Measurements from ENCODE around the gene DSCAML1.

DSCAML1 gene

GRCh38 chr11:117520966-117521365 lies 276.1 kb downstream of the DSCAML1 start:
- DNase-seq (ENCODE audit: low spot score): no peak

- no peak for DNase-seq (ENCODE audit: low spot score)
These were observed 276.8 kb downstream of the DSCAML1 start for GRCh38 chr11:117520201-117520600.

GRCh38 chr11:117519590-117519989 lies 277.4 kb downstream of the DSCAML1 start:
- DNase-seq (ENCODE audit: low spot score): no peak

GRCh38 chr11:117519170-117519569 lies 277.8 kb downstream of the DSCAML1 start:
- DNase-seq (ENCODE audit: low spot score): no peak

DNA sequence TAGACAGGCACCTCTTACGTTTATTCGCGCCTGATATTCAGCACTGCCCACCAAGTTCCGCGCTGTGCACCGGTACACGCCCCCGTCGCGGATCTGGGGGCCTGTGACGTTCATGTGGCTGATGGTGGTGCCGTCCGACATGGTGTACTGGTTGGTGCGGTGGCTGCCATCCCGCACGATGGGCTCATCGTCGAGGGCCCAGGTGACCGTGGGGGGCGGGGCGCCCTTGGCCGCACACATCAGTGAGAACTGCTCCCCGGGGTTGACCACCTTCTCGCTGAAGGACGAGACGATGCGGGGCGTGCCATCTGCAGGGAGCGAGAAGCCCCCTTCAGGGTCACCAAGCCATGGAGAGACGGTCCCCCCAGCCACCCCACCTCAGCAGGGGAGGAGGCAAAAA lies 278.6 kb downstream of the DSCAML1 start:
- no peak for DNase-seq (ENCODE audit: low spot score)

DNA sequence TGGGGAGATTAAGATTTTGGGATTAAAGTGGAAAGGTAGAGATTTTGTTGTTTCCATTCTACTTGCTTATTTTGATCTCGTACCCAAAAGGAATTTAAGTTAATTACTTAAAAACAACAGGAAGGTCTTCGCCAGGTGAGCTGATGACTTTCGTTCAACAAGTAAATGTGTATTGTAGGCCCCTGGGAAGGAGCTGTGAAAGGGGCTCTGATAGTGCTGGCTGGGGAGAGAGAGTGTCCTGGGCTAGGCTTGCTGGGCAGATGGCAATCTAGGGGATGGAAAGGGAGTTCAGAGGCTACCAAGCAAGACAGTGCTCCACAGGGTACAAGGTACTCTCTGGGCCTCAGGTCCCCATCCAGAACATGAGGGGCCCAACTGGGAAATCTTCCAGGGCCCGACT lies 279.9 kb downstream of the DSCAML1 start:
- DNase-seq (ENCODE audit: low spot score): no peak

- no peak for DNase-seq (ENCODE audit: low spot score)
These were observed 280.9 kb downstream of the DSCAML1 start for GRCh38 chr11:117515892-117516787.

DNA sequence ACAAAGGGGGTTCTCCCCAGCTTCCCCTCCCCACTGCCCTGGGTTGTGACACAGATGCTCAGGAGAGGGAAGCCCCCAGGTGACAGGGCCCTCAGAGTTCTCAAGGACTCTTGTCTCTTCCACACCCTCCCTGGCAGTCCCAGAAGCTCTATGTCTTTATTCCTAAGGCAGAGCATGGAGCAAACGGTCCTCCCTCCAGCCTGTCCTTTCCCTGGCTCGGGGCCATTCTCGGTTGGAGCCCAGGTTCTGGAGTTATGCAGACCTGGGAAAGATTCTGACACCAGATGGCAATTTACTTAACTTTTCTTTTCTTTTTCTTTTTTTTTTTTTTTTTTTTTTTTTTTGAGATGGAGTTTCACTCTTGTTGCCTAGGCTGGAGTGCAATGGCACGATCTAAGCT lies 282.8 kb downstream of the DSCAML1 start:
- DNase-seq (ENCODE audit: low spot score): no peak

DNA sequence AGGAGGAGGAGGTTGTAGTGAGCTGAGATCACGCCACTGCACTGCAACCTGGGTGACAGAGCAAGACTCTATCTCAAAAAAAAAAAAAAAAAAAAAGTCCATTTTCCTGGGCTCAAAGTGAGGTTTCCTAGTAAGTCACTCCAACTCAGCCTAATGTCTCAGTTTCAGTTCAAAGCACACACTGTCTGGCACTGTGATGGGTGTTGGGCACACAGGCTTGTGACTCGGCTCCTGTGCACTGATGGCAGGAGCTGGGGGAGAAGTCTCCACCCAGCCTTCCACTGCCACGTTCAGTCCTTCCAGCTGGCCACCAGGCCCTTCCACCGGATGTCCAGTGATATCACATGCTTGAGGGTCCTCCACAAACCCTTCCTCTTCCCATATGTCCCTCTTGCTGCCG lies 283.4 kb downstream of the DSCAML1 start:
- DNase-seq (ENCODE audit: low spot score): peak; percentile 50

DNA sequence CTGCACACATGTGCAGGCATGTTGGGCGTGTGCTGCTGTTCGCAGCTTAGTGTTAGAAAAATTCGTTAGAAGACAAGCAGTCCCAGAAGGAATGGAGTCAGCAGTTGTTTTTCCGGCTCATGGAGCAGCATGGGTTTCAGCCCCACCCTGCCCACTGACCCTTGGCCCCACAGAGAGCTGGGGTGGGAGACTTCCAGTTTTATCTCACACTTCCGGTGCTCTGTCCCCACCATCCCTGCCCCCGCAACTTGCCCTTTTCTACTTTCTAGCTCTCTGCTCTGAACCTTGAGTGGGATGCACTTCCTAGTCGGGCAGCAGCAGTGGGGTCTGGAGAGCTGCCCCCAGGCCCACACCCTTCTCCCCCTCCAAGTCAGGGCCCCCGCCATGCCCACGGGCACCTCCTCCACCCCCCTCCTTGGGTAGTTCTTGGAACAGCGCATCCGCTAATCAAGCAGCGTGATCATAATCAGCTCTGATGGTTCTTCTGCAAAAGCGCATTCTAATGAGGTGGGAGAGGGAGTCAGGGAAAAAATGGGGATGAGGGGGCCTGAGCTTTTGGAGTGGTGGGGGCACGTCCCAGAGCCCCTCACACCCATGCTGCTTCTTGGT lies 285.0 kb downstream of the DSCAML1 start:
- no peak for DNase-seq (ENCODE audit: low spot score)

DNA sequence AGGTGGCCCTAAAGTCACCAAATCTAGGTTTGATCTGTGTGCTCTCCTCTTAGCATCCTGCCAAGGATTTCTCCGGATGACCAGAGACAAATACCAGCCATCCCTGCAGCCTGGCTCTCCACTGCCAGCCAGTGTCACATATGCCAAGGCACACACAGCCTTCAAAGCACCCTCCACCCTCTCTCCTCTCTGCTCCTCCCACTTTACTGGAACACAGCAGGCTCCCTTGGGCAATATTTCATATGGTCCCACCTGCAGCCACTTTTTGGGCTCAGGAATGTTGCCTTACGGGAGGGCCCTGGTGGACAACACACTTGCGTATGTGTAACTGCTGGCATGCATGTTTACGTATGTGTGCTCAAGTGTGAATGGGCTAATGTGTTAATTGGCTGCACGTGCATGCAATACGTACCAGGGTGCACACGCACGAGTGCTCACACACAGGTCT lies 285.5 kb downstream of the DSCAML1 start:
- no peak for DNase-seq (ENCODE audit: low spot score)

DNA sequence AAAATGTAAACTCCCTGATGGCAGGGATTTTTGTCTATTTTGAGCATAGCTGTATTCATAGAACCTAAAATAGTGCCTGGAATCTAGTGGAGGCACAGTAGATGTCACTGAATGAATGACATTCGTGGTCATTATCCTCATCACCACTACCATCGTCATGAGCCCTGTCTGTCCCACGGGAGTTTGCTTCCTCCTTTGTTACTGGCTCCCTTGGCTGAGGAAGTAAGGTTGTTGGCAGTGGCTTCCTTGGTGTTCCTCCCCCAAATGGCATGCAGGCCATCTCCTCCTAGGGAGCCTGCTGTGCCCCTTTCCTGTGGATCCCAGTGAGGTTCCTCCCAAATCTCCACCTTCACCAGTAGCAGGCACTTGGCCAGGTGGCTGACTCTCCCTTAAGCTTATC lies 286.4 kb downstream of the DSCAML1 start:
- DNase-seq (ENCODE audit: low spot score): no peak

DNA sequence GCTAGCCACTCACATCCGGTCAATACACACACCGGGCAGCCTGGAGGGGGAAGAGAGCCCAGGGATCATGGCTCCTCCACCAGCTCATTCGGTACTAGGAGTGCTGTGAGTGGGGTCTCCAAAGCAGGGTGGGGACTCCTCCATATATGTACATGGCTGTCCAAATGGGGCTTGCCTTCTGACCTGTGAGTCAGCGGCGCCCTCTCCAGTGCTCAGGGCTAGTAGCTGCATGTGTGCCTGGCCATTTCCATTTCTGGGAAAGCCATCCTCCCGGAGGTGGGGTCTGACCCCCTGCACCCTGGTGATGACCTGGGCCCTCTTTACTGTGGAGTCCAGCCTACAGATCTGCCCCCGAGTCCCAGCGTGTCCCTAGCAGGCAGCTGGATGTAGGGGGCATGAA lies 287.5 kb downstream of the DSCAML1 start:
- no peak for DNase-seq (ENCODE audit: low spot score)

DNA sequence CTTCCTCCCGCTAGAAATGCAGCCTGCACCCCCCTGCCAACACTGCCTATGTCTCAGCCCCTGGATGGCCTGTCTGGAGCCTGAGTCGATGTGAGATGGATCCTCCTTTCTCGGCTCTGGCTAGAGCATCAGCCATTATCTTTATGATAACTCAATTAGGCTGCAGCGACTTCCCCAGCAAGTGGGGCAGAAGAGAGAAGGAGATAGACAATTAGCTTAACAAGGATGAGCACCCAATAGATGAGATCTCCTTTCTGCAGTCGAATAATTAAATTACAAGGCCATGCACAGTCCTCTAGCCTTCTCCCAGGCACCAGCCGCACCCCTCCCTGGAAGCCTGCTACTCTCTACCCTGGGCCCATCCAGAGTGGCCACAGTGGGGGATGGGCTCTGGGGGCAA lies 290.0 kb downstream of the DSCAML1 start:
- no peak for DNase-seq (ENCODE audit: low spot score)

DNA sequence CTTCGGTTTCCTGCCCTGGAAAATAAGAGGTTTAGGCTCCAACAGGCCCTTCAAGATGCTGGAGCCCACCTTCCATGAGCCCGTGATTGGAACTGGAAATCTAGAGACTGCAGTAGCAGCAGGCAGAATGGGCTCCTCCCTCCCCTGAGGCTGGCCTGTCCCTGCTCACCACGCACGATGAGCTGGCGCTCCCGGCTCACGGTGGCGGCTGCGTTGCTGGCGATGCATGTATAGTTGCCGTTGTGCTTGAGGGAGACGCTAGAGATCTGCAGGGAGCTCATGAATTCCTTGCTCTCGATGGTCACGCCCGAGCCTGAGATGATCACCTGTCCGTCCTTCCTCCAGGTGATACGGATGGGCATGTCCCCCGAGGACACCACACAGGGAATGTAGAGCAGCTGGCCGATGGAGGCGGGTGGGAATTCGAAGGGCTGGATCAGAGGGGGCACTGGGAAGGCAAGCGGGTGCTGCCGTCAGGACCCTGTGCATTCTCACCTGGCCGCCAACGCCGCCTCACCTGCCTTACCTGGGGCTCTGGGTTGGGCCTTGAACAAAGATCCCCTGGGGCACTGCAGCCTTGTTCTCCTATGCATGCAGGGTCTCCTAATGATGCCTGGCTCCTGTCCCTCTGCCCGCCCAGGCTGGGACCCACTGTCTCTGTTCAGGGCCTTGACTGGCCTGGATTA lies 291.6 kb downstream of the DSCAML1 start:
- no peak for DNase-seq (ENCODE audit: low spot score)

- DNase-seq (ENCODE audit: low spot score): no peak
These were observed 294.3 kb downstream of the DSCAML1 start for GRCh38 chr11:117502779-117503100.

- no peak for DNase-seq (ENCODE audit: low spot score)
These were observed 294.8 kb downstream of the DSCAML1 start for GRCh38 chr11:117502015-117502778.

GRCh38 chr11:117501237-117501898 lies 295.6 kb downstream of the DSCAML1 start:
- DNase-seq (ENCODE audit: low spot score): no peak

DNA sequence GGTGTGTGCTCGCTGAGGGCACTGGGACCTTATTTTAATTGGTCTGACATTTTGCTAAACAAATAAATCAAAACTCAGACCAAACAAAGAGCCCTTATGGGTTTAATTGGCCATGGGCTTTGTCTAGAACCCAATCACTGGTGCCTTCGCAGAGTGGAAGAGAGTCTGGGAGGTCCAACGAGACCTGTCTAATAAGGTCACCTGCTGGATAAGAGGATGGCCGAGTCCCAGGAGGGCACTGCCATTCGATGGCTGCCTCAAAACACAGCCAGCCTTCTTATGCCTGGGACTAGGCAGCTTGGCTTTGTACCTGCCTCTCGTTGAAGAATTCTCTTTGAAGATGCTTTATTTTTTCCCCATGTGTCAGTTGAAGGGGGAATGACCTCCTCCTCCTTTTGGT lies 298.2 kb downstream of the DSCAML1 start:
- DNase-seq (ENCODE audit: low spot score): no peak

DNA sequence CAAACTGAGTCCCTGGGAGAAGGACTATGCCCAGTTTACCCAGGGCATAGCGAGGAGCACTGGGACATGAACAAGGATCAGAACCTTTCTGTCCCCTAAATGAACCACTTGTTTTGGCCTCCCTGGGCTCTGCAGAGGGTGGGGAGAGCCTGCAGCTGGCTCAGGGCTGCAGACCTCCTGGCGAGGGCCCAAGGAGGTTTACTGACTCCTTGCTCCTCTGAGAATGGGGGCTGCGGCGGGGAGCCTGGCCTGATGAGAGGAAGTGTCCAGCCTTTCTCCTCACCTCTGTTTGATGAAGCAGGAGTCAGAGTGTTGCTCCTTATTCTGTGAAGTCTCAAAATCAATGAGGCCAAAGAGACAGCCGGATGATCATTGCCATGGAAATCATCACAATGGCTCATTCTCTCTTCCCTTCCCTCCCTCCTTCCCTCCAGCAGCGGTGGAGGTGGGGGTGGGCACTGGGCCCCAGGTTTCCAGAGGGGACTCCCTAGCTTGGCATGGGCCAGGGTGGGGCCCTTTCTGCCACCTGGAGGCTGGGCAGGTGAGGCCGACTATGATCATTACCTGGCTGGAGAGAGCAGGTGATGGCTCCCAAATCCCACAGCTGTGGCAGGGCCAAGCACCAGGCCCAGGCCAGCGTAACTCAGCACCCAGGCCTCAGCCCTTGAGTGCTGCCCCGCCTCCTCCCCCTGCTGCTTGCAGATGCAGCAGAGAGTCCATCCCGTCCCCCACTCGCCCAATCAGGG lies 299.6 kb downstream of the DSCAML1 start:
- peak; percentile 87 for DNase-seq (ENCODE audit: low spot score)

DNA sequence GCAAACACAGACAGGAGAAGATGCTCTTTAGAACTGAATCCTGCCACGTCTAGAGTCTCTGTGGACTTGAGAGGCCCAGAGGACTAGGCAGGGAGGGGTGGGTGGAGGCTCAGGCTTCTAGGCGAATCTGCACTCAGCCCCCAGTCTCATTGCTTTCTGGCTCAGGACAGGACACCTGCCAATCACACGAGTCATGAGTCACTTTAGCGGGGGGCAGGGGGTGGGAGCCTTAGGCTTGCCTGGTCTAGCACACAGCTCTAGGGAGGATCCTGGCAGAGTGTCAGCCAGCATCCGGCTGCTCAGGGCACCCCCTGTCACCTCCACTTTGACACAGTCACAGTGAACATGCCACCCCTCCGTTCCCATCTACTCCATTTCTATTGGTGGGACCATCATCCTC lies 301.7 kb downstream of the DSCAML1 start:
- DNase-seq (ENCODE audit: low spot score): no peak

Measured in globus pallidus (tissue), 1 donor.